GM18951 (cell line): Measurements from ENCODE around the gene KBTBD13.

Source experiments
- POLR2A ChIP-seq: IDR thresholded peaks from 4 replicates; pipeline ENCODE4 v1.6.1; 2011; ENCODE audit warnings: mild to moderate bottlenecking; ENCODE audit not compliant: insufficient read length, insufficient read depth; ENCODE audit errors: extremely low read depth
- in situ Hi-C: fragments of 300-500 bp; cut with MboI; formaldehyde crosslinking; loops from one replicate; pipeline ENCODE4 v1.12.0; 2022; ENCODE audit warnings: low sequenced_read_pairs, mixed read lengths, inconsistent platforms; ENCODE audit not compliant: unreplicated experiment

The KBTBD13 gene

GRCh38 chr15:65038836-65039235, 37.7 kb upstream of the KBTBD13 start:
- TF ChIP-seq POLR2A = no peak
- in situ Hi-C loops = loop anchor here (25.0 kb wide), 1 partner anchor 248 kb away; the partner anchor contains the start of genes PARP16 and RNU5A-1

GRCh38 chr15:65040461-65040860, 36.1 kb upstream of the KBTBD13 start:
- no peak for TF ChIP-seq POLR2A
- in situ Hi-C loops = loop anchor here (25.0 kb wide), 1 partner anchor 247 kb away; the partner anchor contains the start of genes PARP16 and RNU5A-1

GRCh38 chr15:65041787-65042186, 34.8 kb upstream of the KBTBD13 start:
- in situ Hi-C loops = loop anchor here (25.0 kb wide), 1 partner anchor 246 kb away; the partner anchor contains the start of genes PARP16 and RNU5A-1
- TF ChIP-seq POLR2A = no peak

GRCh38 chr15:65042776-65043327, 33.7 kb upstream of the KBTBD13 start:
- in situ Hi-C loops = loop anchor here (25.0 kb wide), 1 partner anchor 244 kb away; the partner anchor contains the start of genes PARP16 and RNU5A-1
- no peak for TF ChIP-seq POLR2A

GRCh38 chr15:65044218-65044617, 32.3 kb upstream of the KBTBD13 start:
- in situ Hi-C loops = loop anchor here (25.0 kb wide), 1 partner anchor 243 kb away; the partner anchor contains the start of genes PARP16 and RNU5A-1

GRCh38 chr15:65044724-65045481, 31.6 kb upstream of the KBTBD13 start, which contains the start of gene SLC51B:
Gene SLC51B, plus strand, starts transcription at chr15:65045387. Its CDS starts 4,618 bp downstream, at chr15:65050005.
- TF ChIP-seq POLR2A = no peak
- in situ Hi-C loops = loop anchor here (25.0 kb wide), 1 partner anchor 242 kb away; the partner anchor contains the start of genes PARP16 and RNU5A-1

GRCh38 chr15:65048241-65048640, 28.3 kb upstream of the KBTBD13 start:
- TF ChIP-seq POLR2A = no peak
- in situ Hi-C loops = loop anchor here (25.0 kb wide), 1 partner anchor 239 kb away; the partner anchor contains the start of genes PARP16 and RNU5A-1

- in situ Hi-C loops = loop anchor here (25.0 kb wide), 1 partner anchor 238 kb away; the partner anchor contains the start of genes PARP16 and RNU5A-1
- TF ChIP-seq POLR2A = no peak
These were observed 27.1 kb upstream of the KBTBD13 start for GRCh38 chr15:65049418-65049840.

- no peak for TF ChIP-seq POLR2A
- in situ Hi-C loops = no loop called here
These were observed 26.3 kb upstream of the KBTBD13 start for GRCh38 chr15:65050270-65050669.

- TF ChIP-seq POLR2A = no peak
- in situ Hi-C loops = no loop called here
These were observed 25.3 kb upstream of the KBTBD13 start for GRCh38 chr15:65051266-65051665.

GRCh38 chr15:65052956-65053355, 23.6 kb upstream of the KBTBD13 start:
- in situ Hi-C loops = no loop called here

GRCh38 chr15:65054333-65055200, 22.0 kb upstream of the KBTBD13 start:
- no peak for TF ChIP-seq POLR2A
- in situ Hi-C loops = no loop called here

More at GRCh38 chr15:65052956-65053355, 23.6 kb upstream of the KBTBD13 start:
- no peak for TF ChIP-seq POLR2A
